Right lobe of liver (tissue), 4 donors: ENCODE results near the gene PSMC5.

Source experiments
- POLR2A ChIP-seq: fragments of 450-650 bp; IDR thresholded peaks from one replicate; pipeline ENCODE4 v1.6.1; 2017; ENCODE audit warnings: antibody characterized with exemption, mild to moderate bottlenecking
- TF ChIP-seq, protein P1 (sequence below), 4 donors: fragments of 200-600 bp in 3 of 4; fragments of 450-650 bp in 1 of 4; IDR thresholded peaks; one replicate each; pipeline versions ENCODE4 v1.5.1 to v1.8.0; 2016 to 2022; ENCODE audit warnings: antibody characterized with exemption in 4 of 4, mild to moderate bottlenecking in 2 of 4
- donor health status: DM: no; HTN: no; CAD: no.
- donor health status: DM: no; HTN: no; CAD: no.
- donor health status: DM: no; HTN: yes; CAD: no.

GRCh38 chr17:63820963-63821561 lies 6.2 kb upstream of the PSMC5 start:
- TF ChIP-seq, protein P1, sequence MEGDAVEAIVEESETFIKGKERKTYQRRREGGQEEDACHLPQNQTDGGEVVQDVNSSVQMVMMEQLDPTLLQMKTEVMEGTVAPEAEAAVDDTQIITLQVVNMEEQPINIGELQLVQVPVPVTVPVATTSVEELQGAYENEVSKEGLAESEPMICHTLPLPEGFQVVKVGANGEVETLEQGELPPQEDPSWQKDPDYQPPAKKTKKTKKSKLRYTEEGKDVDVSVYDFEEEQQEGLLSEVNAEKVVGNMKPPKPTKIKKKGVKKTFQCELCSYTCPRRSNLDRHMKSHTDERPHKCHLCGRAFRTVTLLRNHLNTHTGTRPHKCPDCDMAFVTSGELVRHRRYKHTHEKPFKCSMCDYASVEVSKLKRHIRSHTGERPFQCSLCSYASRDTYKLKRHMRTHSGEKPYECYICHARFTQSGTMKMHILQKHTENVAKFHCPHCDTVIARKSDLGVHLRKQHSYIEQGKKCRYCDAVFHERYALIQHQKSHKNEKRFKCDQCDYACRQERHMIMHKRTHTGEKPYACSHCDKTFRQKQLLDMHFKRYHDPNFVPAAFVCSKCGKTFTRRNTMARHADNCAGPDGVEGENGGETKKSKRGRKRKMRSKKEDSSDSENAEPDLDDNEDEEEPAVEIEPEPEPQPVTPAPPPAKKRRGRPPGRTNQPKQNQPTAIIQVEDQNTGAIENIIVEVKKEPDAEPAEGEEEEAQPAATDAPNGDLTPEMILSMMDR (IDR thresholded peaks at IDR 0.05) = no peak
- no peak for TF ChIP-seq POLR2A
